ENCODE measurements around the gene ST3GAL5. TPM values are rescaled to one million over a fixed set of nuclear protein-coding genes. Genes with fewer than 3 reads are reported as not detected.

Gene ST3GAL5
- total and polyA plus RNA-seq, 8 donors, result 58.4 to 108 (median 93.9) TPM

- H3K36me3 ChIP-seq, result peaks cover 0 to 51% of the 10 kb centered on the region in 2 donors
- ATAC-seq (no peak), DNase-seq (no peak)
- H3K4me3 ChIP-seq, result no peak overlapping the region
- no peak for TF ChIP-seq CTCF (IDR thresholded peaks at IDR 0.05)
- no peak overlapping the region for H3K27ac ChIP-seq
- intact Hi-C loops (cut with DNase I), result no loop called here
- H3K27me3 ChIP-seq, result no peaks in the 10 kb centered on the region
- peaks cover 0 to 20% of the 10 kb centered on the region in 2 donors for H3K4me1 ChIP-seq
- H3K9me3 ChIP-seq, result no peaks in the 10 kb centered on the region
Observed at GRCh38 chr2:85854897-85855296, 33.9 kb downstream of the ST3GAL5 start.

- Histone ChIP-seq H3K27ac (peak overlapping the region; percentile 72 to 76), H3K4me1 (peaks cover 0 to 20% of the 10 kb centered on the region in 2 donors), H3K36me3 (peaks cover 0 to 47% of the 10 kb centered on the region in 2 donors), H3K4me3 (no peak overlapping the region), H3K9me3 (no peaks in the 10 kb centered on the region), H3K27me3 (no peaks in the 10 kb centered on the region)
- ATAC-seq (no peak), DNase-seq (no peak)
- intact Hi-C loops (cut with DNase I), result no loop called here
- TF ChIP-seq CTCF (IDR thresholded peaks at IDR 0.05), result no peak
Observed at GRCh38 chr2:85854166-85854509, 34.7 kb downstream of the ST3GAL5 start.

- no peak for DNase-seq
- Histone ChIP-seq H3K4me3 (no peak overlapping the region), H3K9me3 (no peaks in the 10 kb centered on the region), H3K27me3 (no peaks in the 10 kb centered on the region), H3K27ac (peak overlapping the region; percentile 72 to 76), H3K36me3 (peaks cover 0 to 44% of the 10 kb centered on the region in 2 donors), H3K4me1 (peaks cover 0 to 20% of the 10 kb centered on the region in 2 donors)
- TF ChIP-seq CTCF (IDR thresholded peaks at IDR 0.05), result no peak
- intact Hi-C loops (cut with DNase I), result no loop called here
- peak; percentile 12 for ATAC-seq
Observed at GRCh38 chr2:85853499-85854165, 35.2 kb downstream of the ST3GAL5 start.

- TF ChIP-seq CTCF (IDR thresholded peaks at IDR 0.05), result no peak
Observed at GRCh38 chr2:85852937-85853498, 35.8 kb downstream of the ST3GAL5 start.

GRCh38 chr2:85852152-85852840 is 36.5 kb downstream of the ST3GAL5 start:
- intact Hi-C loops (cut with DNase I), result no loop called here
- H3K4me3 ChIP-seq, result no peak overlapping the region
- ATAC-seq (no peak), DNase-seq (no peak)
- H3K27ac ChIP-seq, result peak overlapping the region in 1 of 2 donors; percentile 76
- no peak for TF ChIP-seq CTCF (IDR thresholded peaks at IDR 0.05)
- H3K9me3 ChIP-seq, result no peaks in the 10 kb centered on the region
- H3K27me3 ChIP-seq, result no peaks in the 10 kb centered on the region
- H3K4me1 ChIP-seq, result peaks cover 0 to 20% of the 10 kb centered on the region in 2 donors
- peaks cover 0 to 52% of the 10 kb centered on the region in 2 donors for H3K36me3 ChIP-seq

More at GRCh38 chr2:85852937-85853498, 35.8 kb downstream of the ST3GAL5 start:
- no peak overlapping the region for H3K4me3 ChIP-seq
- ATAC-seq, result peak; percentile 57
- peak overlapping the region; percentile 72 to 76 for H3K27ac ChIP-seq
- H3K27me3 ChIP-seq, result no peaks in the 10 kb centered on the region
- H3K9me3 ChIP-seq, result no peaks in the 10 kb centered on the region
- H3K36me3 ChIP-seq, result peaks cover 0 to 45% of the 10 kb centered on the region in 2 donors
- intact Hi-C loops (cut with DNase I), result no loop called here
- peaks cover 0 to 20% of the 10 kb centered on the region in 2 donors for H3K4me1 ChIP-seq
- DNase-seq, result peak in 1 of 4 donors; percentile 49
